ENCODE measurements around the gene GSTM1.
A peak's percentile ranks its signal among the peaks of the same experiment; 100 is the strongest.

GRCh38 chr1:109739738-109740614 lies 52.4 kb downstream of the GSTM1 start:
- TF ChIP-seq CTCF (IDR thresholded peaks at IDR 0.05) (no peak), POLR2A (IDR thresholded peaks at IDR 0.05; ENCODE audit: low read depth) (peak; percentile 33)
